ENCODE results near the gene KCTD19.

The KCTD19 gene

DNA sequence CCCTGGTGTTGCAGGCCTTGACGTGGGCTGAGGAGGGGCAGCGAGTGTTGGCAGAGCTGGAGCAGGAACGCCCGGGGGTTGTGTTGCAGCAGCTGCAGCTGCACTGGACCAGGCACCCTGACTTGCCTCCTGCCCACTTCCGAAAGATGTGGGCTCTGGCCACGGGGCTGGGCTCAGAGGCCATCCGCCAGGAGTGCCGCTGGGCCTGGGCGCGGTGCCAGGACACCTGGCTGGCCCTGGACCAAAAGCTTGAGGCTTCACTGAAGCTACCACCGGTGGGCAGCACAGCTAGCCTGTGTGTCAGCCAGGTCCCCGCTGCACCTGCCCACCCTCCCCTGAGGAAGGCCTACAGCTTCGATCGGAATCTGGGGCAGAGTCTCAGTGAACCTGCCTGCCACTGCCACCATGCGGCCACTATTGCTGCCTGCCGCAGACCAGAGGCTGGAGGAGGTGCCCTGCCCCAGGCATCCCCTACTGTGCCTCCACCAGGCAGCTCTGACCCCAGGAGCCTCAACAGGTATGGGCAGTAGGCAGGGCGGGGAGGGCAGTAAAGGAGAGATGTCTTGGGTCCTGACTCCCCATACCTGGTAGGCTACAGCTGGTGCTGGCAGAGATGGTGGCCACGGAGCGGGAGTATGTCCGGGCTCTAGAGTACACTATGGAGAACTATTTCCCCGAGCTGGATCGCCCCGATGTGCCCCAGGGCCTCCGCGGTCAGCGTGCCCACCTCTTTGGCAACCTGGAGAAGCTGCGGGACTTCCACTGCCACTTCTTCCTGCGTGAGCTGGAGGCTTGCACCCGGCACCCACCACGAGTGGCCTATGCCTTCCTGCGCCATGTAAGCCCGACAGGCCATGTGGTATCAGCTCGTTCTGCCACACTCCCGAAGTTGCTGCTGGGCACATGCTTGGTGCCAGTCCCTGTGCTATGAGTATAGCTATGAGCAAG is 41.6 kb downstream of the KCTD19 start:
- in situ Hi-C loops (cut with MboI; ENCODE audit: low sequenced_read_pairs) = no loop called here

- in situ Hi-C loops (cut with MboI; ENCODE audit: low sequenced_read_pairs) = no loop called here
Measured at GRCh38 chr16:67283826-67284555, 42.5 kb downstream of the KCTD19 start.

DNA sequence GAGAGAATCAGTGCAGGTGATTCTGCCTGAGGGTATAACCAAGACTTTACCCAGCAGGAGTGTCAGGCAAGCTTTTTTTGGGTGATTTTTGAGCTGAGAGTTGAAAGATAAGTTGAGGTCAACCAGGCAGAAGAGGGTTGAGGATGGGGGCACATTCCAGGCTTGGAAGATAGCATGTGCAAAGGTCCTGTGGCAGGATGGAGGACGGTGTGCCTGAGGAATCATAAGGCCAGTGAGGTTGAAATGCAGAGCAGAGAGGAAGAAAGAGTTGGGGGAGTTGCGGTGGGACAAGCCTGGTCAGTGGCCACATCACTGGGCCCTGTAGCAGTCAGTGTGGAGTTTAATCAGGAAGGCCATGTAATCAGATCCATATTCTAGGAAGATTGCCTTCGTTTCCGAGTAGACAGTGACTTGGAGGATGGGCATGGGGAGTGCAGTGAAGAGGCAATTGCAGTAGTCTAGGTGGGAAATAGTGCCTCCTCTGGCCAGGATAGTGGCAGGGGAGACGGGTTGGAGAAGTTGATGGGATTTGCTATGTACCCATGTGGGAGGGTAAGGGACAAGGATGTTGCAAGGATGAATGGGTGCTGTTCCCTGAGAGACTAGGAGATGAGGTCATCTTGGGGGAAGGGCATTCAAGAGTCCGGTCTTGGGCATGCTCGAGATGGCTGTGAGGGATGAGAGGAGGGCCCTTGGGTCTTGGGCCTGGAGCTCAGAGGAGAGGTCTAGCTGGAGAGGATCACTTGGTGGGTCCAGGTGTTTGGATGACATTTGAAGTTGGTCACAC is 43.3 kb downstream of the KCTD19 start:
- in situ Hi-C loops (cut with MboI; ENCODE audit: low sequenced_read_pairs) = no loop called here

GRCh38 chr16:67282447-67282805 is 44.1 kb downstream of the KCTD19 start:
- in situ Hi-C loops (cut with MboI; ENCODE audit: low sequenced_read_pairs) = no loop called here

GRCh38 chr16:67281536-67282446 is 44.8 kb downstream of the KCTD19 start:
- in situ Hi-C loops (cut with MboI; ENCODE audit: low sequenced_read_pairs) = no loop called here

- in situ Hi-C loops (cut with MboI; ENCODE audit: low sequenced_read_pairs) = no loop called here
Measured at GRCh38 chr16:67280090-67281015, 46.2 kb downstream of the KCTD19 start.

DNA sequence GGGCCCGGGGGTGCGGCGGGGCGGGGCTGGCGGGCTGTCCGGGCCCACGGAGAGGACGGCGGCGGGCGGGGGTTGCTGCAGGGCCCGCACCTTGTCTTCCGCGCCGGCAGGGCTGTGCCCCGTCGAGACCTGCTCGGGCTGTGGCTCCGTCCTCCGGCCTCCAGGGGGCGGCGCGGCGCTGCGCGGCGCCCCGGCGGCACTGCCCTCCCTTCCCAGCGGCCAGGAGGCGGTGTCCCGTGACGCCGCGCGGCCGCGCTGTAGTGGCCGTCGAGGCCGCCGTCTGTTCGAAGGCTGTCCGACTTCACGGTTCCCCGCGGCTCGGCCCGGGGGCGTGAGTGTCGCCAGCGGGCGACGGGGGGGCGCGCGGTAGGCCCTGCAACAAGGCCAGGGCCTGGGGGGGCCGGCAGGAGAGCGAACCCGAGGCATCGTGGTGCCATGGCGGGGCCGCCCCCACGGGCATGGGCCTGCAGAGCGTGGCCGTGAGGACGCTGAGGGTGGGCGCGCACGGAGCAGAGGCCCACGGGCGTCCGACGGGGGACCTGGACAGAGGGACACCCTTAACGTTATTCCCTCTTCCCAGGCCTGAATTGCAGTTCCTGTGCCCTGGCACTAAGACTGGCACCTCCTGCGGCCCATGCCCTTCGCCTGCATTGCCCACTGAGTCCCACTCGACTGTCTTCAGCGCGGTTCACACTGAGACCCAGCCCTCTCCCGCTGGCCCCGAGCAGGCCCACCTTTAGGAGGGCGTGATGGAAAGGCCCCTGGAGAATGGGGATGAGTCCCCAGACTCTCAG is 47.0 kb downstream of the KCTD19 start, which contains the start of gene PLEKHG4:
TSS of gene PLEKHG4 (plus strand) at position 237 of the 794 bp plus-strand sequence. CDS start at position 750, 513 bp downstream.
- in situ Hi-C loops (cut with MboI; ENCODE audit: low sequenced_read_pairs) = no loop called here

DNA sequence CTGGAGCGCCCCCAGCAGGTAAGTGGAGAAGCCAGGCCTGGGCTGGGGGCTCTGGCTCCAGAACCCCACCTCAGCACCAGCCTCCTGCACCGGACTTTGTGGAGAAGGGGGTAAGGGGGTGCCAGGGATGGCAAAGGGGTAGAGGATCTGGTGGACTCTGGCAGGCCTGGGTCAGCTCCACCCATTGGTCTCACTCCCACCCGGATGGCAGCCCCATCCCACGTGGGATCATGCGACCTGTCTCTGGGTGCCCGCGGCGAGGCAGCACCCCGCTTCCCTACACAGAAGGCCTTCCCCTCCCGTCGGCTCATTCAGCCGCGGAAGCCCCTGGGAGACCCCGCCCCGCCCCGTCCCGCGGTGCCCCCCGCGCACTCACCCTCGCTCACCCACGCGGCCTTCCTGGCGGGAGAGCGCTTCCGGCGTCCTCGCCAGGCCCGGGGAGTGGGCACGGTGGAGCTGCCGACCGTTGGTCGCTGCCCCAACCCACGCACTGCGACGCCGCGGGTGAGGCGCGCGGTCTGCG is 47.7 kb downstream of the KCTD19 start:
- in situ Hi-C loops (cut with MboI; ENCODE audit: low sequenced_read_pairs) = no loop called here

GRCh38 chr16:67277999-67278772 is 48.4 kb downstream of the KCTD19 start:
- in situ Hi-C loops (cut with MboI; ENCODE audit: low sequenced_read_pairs) = no loop called here

DNA sequence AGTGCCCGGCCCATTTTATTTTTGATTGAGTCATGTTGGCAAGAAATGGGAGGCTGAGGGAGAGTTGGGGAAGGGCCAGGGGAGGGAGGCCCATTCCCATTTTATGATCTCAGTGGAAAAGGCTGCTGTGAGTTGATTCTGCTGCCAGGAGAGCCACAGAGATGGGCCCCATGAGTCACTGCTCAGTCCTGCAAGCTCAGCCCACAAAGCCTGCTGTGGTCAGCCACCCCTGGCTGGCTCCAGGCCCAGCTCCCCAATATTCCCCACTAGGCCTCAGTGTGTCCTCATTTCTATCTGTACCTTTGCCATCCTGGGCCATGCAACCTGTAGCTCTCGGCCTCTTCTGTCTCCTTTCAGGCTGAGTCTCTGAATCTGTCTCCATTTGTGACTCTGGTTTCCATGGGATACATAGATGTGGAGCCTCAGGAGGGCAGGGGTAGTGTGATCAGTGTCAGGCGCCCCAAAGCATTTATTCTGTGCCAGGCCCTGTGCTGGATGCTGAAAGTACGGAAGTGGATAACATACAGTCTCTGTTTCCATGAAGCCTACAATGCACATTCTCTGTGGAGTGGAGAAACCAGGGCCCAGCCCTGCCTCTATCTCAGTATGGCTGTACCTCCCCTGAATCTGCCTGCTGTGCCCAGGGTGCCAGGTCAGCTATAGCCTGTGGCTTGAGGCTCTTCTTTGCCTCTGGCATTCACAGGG is 49.1 kb downstream of the KCTD19 start:
- in situ Hi-C loops (cut with MboI; ENCODE audit: low sequenced_read_pairs) = no loop called here

DNA sequence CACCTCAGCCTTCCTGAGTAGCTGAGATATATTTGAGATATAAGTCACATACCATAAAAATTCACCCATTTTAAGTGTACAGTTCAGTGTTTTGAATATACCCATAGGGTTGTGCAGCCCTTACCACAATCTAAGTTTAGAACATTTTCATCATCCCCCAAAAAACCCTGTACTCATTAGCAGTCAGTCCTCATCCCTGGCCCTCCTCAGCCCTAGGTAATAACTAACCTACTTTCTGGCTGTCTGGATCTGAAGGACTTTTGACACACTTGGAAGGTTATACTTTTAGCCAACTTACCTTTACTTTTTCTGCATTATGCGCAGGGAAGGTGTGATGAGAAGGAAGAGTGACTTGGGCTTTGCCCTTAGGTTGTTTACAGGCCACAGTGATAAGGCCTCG is 51.2 kb downstream of the KCTD19 start:
- in situ Hi-C loops (cut with MboI; ENCODE audit: low sequenced_read_pairs) = no loop called here

DNA sequence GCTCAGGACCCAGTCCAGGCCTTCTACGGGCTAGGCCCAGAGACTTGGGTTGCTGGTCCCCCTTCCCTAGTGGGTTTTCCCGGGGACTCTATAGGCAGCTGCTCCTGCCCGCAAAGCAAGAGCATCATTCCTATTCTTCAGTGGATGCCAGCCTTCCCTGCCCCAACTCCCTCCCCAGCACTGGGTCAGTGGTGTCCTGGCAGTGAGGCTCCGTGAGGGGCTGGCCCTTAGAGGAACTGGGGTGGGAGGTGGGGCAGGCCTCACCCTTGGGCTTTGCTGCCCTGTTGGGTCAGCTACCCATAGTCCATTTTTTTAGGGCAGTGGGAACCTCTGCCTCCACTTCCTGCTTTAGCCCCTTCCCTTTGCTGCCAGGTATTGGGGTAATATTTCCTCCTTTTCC is 55.1 kb downstream of the KCTD19 start:
- in situ Hi-C loops (cut with MboI; ENCODE audit: low sequenced_read_pairs) = no loop called here

DNA sequence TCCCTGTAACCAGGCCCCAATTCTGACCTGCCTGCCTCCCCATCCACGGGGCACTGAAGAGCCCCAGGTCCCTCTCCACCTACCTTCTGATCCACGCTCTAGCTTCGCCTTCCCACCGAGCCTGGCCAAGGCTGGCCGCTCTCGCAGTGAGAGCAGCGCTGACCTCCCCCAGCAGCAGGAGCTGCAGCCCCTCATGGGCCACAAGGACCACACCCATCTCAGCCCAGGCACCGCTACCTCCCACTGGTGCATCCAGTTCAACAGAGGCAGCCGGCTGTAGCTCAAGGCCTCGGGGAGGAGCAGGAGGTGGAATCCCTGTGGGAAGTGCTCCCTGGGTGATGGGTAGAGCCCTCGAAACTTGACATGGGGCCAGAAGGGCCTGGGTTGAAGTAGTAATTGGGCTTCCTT is 55.6 kb downstream of the KCTD19 start:
- in situ Hi-C loops (cut with MboI; ENCODE audit: low sequenced_read_pairs) = no loop called here

DNA sequence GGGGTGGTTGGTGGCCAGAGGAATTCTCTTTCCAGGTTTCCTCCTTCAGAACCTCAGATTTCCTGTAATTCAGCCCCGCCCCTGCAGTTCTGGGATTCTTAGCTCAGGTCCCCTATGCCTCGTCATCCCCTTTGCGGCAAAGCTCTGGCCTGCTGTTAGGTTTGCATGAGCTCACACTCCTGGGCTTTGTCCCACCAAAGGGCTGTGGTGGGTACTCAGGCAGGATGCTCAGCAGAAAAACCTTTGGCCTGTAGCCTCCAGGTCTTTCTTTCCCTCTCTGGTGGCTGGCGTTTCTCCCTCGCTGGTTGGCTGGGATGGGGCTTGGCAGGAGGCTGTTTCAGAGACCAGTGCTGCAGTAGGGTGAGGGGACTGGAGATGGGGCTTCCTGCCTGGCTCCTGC is 56.8 kb downstream of the KCTD19 start:
- in situ Hi-C loops (cut with MboI; ENCODE audit: low sequenced_read_pairs) = no loop called here

GRCh38 chr16:67268136-67268579 is 58.4 kb downstream of the KCTD19 start:
- in situ Hi-C loops (cut with MboI; ENCODE audit: low sequenced_read_pairs) = no loop called here

- in situ Hi-C loops (cut with MboI; ENCODE audit: low sequenced_read_pairs) = no loop called here
Measured at GRCh38 chr16:67265834-67266233, 60.7 kb downstream of the KCTD19 start.

DNA sequence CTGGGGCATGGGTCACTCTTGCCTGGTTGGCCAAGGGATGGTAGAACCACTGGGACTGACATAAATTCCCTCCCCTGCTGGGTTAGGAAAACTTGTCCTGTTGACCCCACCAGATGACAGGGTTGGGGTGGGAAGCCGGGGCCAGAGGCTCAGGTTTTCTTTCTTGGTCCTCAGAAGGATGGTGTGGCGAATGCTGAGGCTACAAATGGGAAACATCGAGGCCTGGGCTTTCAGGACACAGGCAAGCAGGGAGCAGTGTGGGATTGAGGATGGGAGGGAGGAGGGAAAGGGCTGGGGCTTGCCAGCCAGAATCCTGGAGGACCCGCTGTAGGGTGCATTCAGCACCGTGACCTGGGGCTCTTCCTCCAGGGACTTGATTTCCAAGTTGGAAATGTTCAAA is 61.7 kb downstream of the KCTD19 start:
- in situ Hi-C loops (cut with MboI; ENCODE audit: low sequenced_read_pairs) = no loop called here
